ENCODE measurements around the gene AGAP1.

AGAP1 gene

GRCh38 chr2:235670974-235671787 lies 177.3 kb downstream of the AGAP1 start:
- peak; percentile 49 for DNase-seq

GRCh38 chr2:235672720-235673119 lies 178.9 kb downstream of the AGAP1 start:
- no peak for DNase-seq

- no peak for DNase-seq
These were observed 180.3 kb downstream of the AGAP1 start for GRCh38 chr2:235674146-235674545.

- DNase-seq = no peak
These were observed 181.0 kb downstream of the AGAP1 start for GRCh38 chr2:235674812-235675211.

GRCh38 chr2:235675678-235676535 lies 182.1 kb downstream of the AGAP1 start:
- DNase-seq = no peak

- no peak for DNase-seq
These were observed 182.6 kb downstream of the AGAP1 start for GRCh38 chr2:235676536-235676799.

- peak; percentile 51 for DNase-seq
These were observed 183.5 kb downstream of the AGAP1 start for GRCh38 chr2:235677276-235677788.

GRCh38 chr2:235677937-235678336 lies 184.1 kb downstream of the AGAP1 start:
- DNase-seq = no peak

- no peak for DNase-seq
These were observed 184.9 kb downstream of the AGAP1 start for GRCh38 chr2:235678712-235679111.

- DNase-seq = no peak
These were observed 185.6 kb downstream of the AGAP1 start for GRCh38 chr2:235679471-235679870.

GRCh38 chr2:235685024-235685721 lies 191.3 kb downstream of the AGAP1 start:
- DNase-seq = no peak

- no peak for DNase-seq
These were observed 194.9 kb downstream of the AGAP1 start for GRCh38 chr2:235688511-235689426.

GRCh38 chr2:235689427-235689853 lies 195.6 kb downstream of the AGAP1 start:
- no peak for DNase-seq

- no peak for DNase-seq
These were observed 196.4 kb downstream of the AGAP1 start for GRCh38 chr2:235690082-235690808.

GRCh38 chr2:235690809-235691450 lies 197.1 kb downstream of the AGAP1 start:
- DNase-seq = no peak

- DNase-seq = no peak
These were observed 198.2 kb downstream of the AGAP1 start for GRCh38 chr2:235692076-235692475.

GRCh38 chr2:235692671-235693171 lies 198.9 kb downstream of the AGAP1 start:
- DNase-seq = no peak

GRCh38 chr2:235693279-235693678 lies 199.4 kb downstream of the AGAP1 start:
- DNase-seq = no peak

GRCh38 chr2:235694721-235695601 lies 201.1 kb downstream of the AGAP1 start:
- no peak for DNase-seq

- no peak for DNase-seq
These were observed 201.7 kb downstream of the AGAP1 start for GRCh38 chr2:235695602-235695895.
